ACHN (cell line): ENCODE measurements around the gene TRAF2.
A peak's percentile ranks its signal among the peaks of the same experiment; 100 is the strongest.
"Not testable (repeated sequence)": the region's sequence is repeated elsewhere in the genome, so short reads cannot be mapped to it uniquely, and the experiment has no call there.

Experiments used
- DNase-seq: peaks from one replicate; pipeline ENCODE4 v3.0.0-alpha.2; 2015
- in situ Hi-C: cut with HindIII; loops from 2 replicates; pipeline ENCODE4 v1.10.0; 2017; ENCODE audit warnings: low sequenced_read_pairs, low pct_ligation_motif_present, low pct_unique_long_range_greater_than_20kb

Gene TRAF2

GRCh38 chr9:136885950-136886578 lies at the start of gene TRAF2:
Gene TRAF2 (plus strand): TSS chr9:136886516. CDS start chr9:136898741, 12,225 bp downstream.
- DNase-seq = peak; percentile 97
- in situ Hi-C loops = no loop called here

- DNase-seq = no peak
- in situ Hi-C loops = no loop called here
Measured at GRCh38 chr9:136837146-136837855, 49.0 kb upstream of the TRAF2 start.

- DNase-seq, in situ Hi-C loops: not testable (repeated sequence)
Measured at GRCh38 chr9:136837856-136838277, 48.4 kb upstream of the TRAF2 start.

GRCh38 chr9:136838314-136839228 lies 47.7 kb upstream of the TRAF2 start:
- DNase-seq = no peak
- in situ Hi-C loops = no loop called here

GRCh38 chr9:136839229-136840139 lies 46.8 kb upstream of the TRAF2 start:
- in situ Hi-C loops = no loop called here
- no peak for DNase-seq

GRCh38 chr9:136840140-136840876 lies 46.0 kb upstream of the TRAF2 start:
- DNase-seq = no peak
- in situ Hi-C loops = no loop called here

GRCh38 chr9:136840877-136841645 lies 45.3 kb upstream of the TRAF2 start:
- peak; percentile 43 for DNase-seq
- in situ Hi-C loops = no loop called here

GRCh38 chr9:136841646-136842379 lies 44.5 kb upstream of the TRAF2 start:
- DNase-seq, in situ Hi-C loops: not testable (repeated sequence)

GRCh38 chr9:136842380-136842948 lies 43.9 kb upstream of the TRAF2 start, which contains the start of gene AJM1:
Gene AJM1 (plus strand): TSS chr9:136842478. CDS start chr9:136844415, 1,937 bp downstream.
- peak; percentile 70 for DNase-seq
- in situ Hi-C loops = not testable (repeated sequence)

GRCh38 chr9:136843159-136843800 lies 43.0 kb upstream of the TRAF2 start:
- DNase-seq, in situ Hi-C loops: not testable (repeated sequence)

GRCh38 chr9:136843801-136844740 lies 42.2 kb upstream of the TRAF2 start:
- in situ Hi-C loops = not testable (repeated sequence)
- DNase-seq = peak; percentile 25

GRCh38 chr9:136844761-136845464 lies 41.4 kb upstream of the TRAF2 start:
- DNase-seq = no peak
- in situ Hi-C loops = no loop called here

- in situ Hi-C loops = no loop called here
- no peak for DNase-seq
Measured at GRCh38 chr9:136845465-136846260, 40.7 kb upstream of the TRAF2 start.
